GM19467 (cell line): Measurements from ENCODE around the gene TBPL1.

Experiments used
- ATAC-seq: cut with Tn5 transposase; IDR thresholded peaks from one replicate; pipeline ENCODE4 v1.9.1; 2021; ENCODE audit warnings: mild to moderate bottlenecking, moderate library complexity; ENCODE audit not compliant: unreplicated experiment

The TBPL1 gene

GRCh38 chr6:134039116-134039515, 86.1 kb downstream of the TBPL1 start:
- no peak for ATAC-seq
